GM23338 (cell line): ENCODE measurements around the gene GDPD2. TPM values are rescaled to one million over a fixed set of nuclear protein-coding genes. Genes with fewer than 3 reads are reported as not detected.

Experiments
- ATAC-seq: fragments of 200-7000 bp; cut with Tn5 transposase; 3 replicates; pipeline ENCODE4 v1.9.1; 2020
- DNase-seq: peaks from one replicate; pipeline ENCODE4 v3.0.0-alpha.2; 2015; ENCODE audit warnings: low spot score
- H2AFZ ChIP-seq: fragments of 200-600 bp; sonication (generic); 2 replicates; pipeline ENCODE4 v1.8.0; 2016; ENCODE audit warnings: antibody characterized with exemption, mild to moderate bottlenecking, moderate library complexity
- H3F3A ChIP-seq: fragments of 200-600 bp; sonication (generic); replicated peaks from 2 replicates; pipeline ENCODE4 v1.8.0; 2017; ENCODE audit warnings: antibody characterized with exemption, mixed run types, low read depth
- H3K27ac ChIP-seq: fragments of 200-600 bp; sonication (generic); 2 replicates; pipeline ENCODE4 v1.6.1; 2016; ENCODE audit warnings: low read depth
- H3K27me3 ChIP-seq: fragments of 200-600 bp; sonication (generic); 2 replicates; pipeline ENCODE4 v1.8.0; 2016; ENCODE audit warnings: mild to moderate bottlenecking, mixed run types, moderate library complexity; ENCODE audit not compliant: insufficient read depth
- H3K36me3 ChIP-seq: fragments of 200-600 bp; sonication (generic); 2 replicates; pipeline ENCODE4 v1.8.0; 2016; ENCODE audit warnings: mild to moderate bottlenecking; ENCODE audit not compliant: insufficient read depth
- H3K4me1 ChIP-seq: fragments of 200-600 bp; sonication (generic); 2 replicates; pipeline ENCODE4 v1.8.0; 2016; ENCODE audit warnings: mild to moderate bottlenecking, moderate library complexity; ENCODE audit not compliant: insufficient read depth
- H3K4me2 ChIP-seq: fragments of 200-600 bp; sonication (generic); 2 replicates; pipeline ENCODE4 v1.7.1; 2017; ENCODE audit warnings: mixed run types
- H3K4me3 ChIP-seq: fragments of 200-600 bp; sonication (generic); 2 replicates; pipeline ENCODE4 v1.6.1; 2016; ENCODE audit warnings: mixed run types
- H3K79me2 ChIP-seq: fragments of 200-600 bp; sonication (generic); replicated peaks from 2 replicates; pipeline ENCODE4 v1.8.0; 2017; ENCODE audit warnings: mild to moderate bottlenecking; ENCODE audit not compliant: insufficient read depth
- H3K9me2 ChIP-seq: fragments of 200-600 bp; sonication (generic); 2 replicates; pipeline ENCODE4 v1.8.0; 2017; ENCODE audit not compliant: insufficient read depth
- H4K20me1 ChIP-seq: fragments of 200-600 bp; sonication (generic); replicated peaks from 2 replicates; pipeline ENCODE4 v1.8.0; 2017; ENCODE audit warnings: mild to moderate bottlenecking; ENCODE audit not compliant: insufficient read depth
- H3K27ac Mint-ChIP-seq: 2 replicates; pipeline ENCODE4 v1.8.0; 2020; ENCODE audit warnings: inconsistent platforms, mild to moderate bottlenecking, moderate library complexity, mixed read lengths
- H3K27me3 Mint-ChIP-seq: 3 replicates; pipeline ENCODE4 v1.8.0; 2022; ENCODE audit warnings: low read depth, mild to moderate bottlenecking, moderate library complexity, mixed read lengths, inconsistent platforms; ENCODE audit not compliant: insufficient read depth, poor library complexity
- H3K36me3 Mint-ChIP-seq: 3 replicates; pipeline ENCODE4 v1.8.0; 2021; ENCODE audit warnings: low read depth, mild to moderate bottlenecking, inconsistent platforms, moderate library complexity, mixed read lengths
- H3K4me1 Mint-ChIP-seq: 3 replicates; pipeline ENCODE4 v1.8.0; 2020; ENCODE audit warnings: mild to moderate bottlenecking, inconsistent platforms, mixed read lengths
- H3K4me3 Mint-ChIP-seq: 3 replicates; pipeline ENCODE4 v1.8.0; 2021; ENCODE audit warnings: moderate library complexity, mild to moderate bottlenecking, inconsistent platforms, mixed read lengths
- H3K9me3 Mint-ChIP-seq: 3 replicates; pipeline ENCODE4 v1.8.0; 2020; ENCODE audit warnings: moderate library complexity, mild to moderate bottlenecking, inconsistent platforms, mixed read lengths
- CTCF ChIP-seq, 2 experiments: fragments of 200-600 bp in 1 of 2; sonication (generic) in 1 of 2; conservative IDR thresholded peaks; 2 replicates each; pipeline versions ENCODE4 v1.5.1 to v1.6.1; 2016 to 2017; ENCODE audit warnings: antibody characterized with exemption in 2 of 2, low read depth in 2 of 2, mild to moderate bottlenecking in 2 of 2, moderate library complexity in 1 of 2
- EZH2 ChIP-seq: fragments of 200-600 bp; sonication (generic); IDR thresholded peaks from one replicate; pipeline ENCODE4 v1.8.0; 2017; ENCODE audit warnings: antibody characterized with exemption, mild to moderate bottlenecking, low read depth; ENCODE audit not compliant: unreplicated experiment
- EZH2phosphoT487 ChIP-seq: fragments of 200-600 bp; sonication (generic); IDR thresholded peaks from one replicate; pipeline ENCODE4 v1.8.1; 2018; ENCODE audit warnings: antibody characterized with exemption; ENCODE audit not compliant: unreplicated experiment
- JUNB ChIP-seq: IDR thresholded peaks from one replicate; pipeline ENCODE4 v1.6.1; 2016; ENCODE audit warnings: antibody characterized with exemption; ENCODE audit not compliant: unreplicated experiment
- NANOG ChIP-seq: IDR thresholded peaks from 2 replicates; pipeline ENCODE4 v1.6.1; 2016; ENCODE audit warnings: antibody characterized with exemption, borderline replicate concordance
- STAT1 ChIP-seq: IDR thresholded peaks from one replicate; pipeline ENCODE4 v1.6.1; 2016; ENCODE audit warnings: antibody characterized with exemption; ENCODE audit not compliant: unreplicated experiment
- ZNF114 ChIP-seq: fragments of 250-450 bp; sonication (Bioruptor Pico); IDR thresholded peaks from 2 replicates; pipeline ENCODE4 v1.5.0; 2020; ENCODE audit warnings: mild to moderate bottlenecking, moderate library complexity
- ZNF331 ChIP-seq: fragments of 250-450 bp; sonication (Bioruptor Pico); IDR thresholded peaks from 2 replicates; pipeline ENCODE4 v1.5.0; 2020; ENCODE audit warnings: low read depth, mild to moderate bottlenecking, moderate library complexity
- ZNF462 ChIP-seq: fragments of 250-450 bp; sonication (Bioruptor Pico); IDR thresholded peaks from 2 replicates; pipeline ENCODE4 v1.5.0; 2020; ENCODE audit warnings: mild to moderate bottlenecking, moderate library complexity
- polyA plus RNA-seq: library from polyadenylated mRNA; unstranded; fragments of >200 nt; fragmentation: Nextera tagmentation; extraction: Ambion mirVana; gene quantifications from 2 replicates; pipeline ENCODE4 v1.2.1, GENCODE V29; 2016
- total RNA-seq: library from RNA; depleted of rRNA; stranded (reverse); fragments of >200 nt; shearing (Covaris generic); gene quantifications from 2 replicates; pipeline ENCODE4 v1.2.3, GENCODE V29; 2014
- TF ChIP-seq, protein P1 (sequence below): IDR thresholded peaks from 2 replicates; pipeline ENCODE4 v1.6.1; 2016; ENCODE audit warnings: antibody characterized with exemption
- TF ChIP-seq, protein P2 (sequence below): IDR thresholded peaks from one replicate; pipeline ENCODE4 v1.6.1; 2018; ENCODE audit warnings: antibody characterized with exemption; ENCODE audit not compliant: unreplicated experiment

The GDPD2 gene
- total and polyA plus RNA-seq, 2 experiments from 2014 or later, result 5.2 to 11.3 TPM

GRCh38 chrX:70437011-70437410 is 13.9 kb downstream of the GDPD2 start (continued):
- no peak for TF ChIP-seq ZNF114 (CRISPR knock-in tag)
- TF ChIP-seq, protein P1, sequence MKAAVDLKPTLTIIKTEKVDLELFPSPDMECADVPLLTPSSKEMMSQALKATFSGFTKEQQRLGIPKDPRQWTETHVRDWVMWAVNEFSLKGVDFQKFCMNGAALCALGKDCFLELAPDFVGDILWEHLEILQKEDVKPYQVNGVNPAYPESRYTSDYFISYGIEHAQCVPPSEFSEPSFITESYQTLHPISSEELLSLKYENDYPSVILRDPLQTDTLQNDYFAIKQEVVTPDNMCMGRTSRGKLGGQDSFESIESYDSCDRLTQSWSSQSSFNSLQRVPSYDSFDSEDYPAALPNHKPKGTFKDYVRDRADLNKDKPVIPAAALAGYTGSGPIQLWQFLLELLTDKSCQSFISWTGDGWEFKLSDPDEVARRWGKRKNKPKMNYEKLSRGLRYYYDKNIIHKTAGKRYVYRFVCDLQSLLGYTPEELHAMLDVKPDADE, result no peak
- TF ChIP-seq STAT1, result no peak
- no peak for TF ChIP-seq EZH2phosphoT487
- TF ChIP-seq EZH2, result no peak
- TF ChIP-seq, protein P2, sequence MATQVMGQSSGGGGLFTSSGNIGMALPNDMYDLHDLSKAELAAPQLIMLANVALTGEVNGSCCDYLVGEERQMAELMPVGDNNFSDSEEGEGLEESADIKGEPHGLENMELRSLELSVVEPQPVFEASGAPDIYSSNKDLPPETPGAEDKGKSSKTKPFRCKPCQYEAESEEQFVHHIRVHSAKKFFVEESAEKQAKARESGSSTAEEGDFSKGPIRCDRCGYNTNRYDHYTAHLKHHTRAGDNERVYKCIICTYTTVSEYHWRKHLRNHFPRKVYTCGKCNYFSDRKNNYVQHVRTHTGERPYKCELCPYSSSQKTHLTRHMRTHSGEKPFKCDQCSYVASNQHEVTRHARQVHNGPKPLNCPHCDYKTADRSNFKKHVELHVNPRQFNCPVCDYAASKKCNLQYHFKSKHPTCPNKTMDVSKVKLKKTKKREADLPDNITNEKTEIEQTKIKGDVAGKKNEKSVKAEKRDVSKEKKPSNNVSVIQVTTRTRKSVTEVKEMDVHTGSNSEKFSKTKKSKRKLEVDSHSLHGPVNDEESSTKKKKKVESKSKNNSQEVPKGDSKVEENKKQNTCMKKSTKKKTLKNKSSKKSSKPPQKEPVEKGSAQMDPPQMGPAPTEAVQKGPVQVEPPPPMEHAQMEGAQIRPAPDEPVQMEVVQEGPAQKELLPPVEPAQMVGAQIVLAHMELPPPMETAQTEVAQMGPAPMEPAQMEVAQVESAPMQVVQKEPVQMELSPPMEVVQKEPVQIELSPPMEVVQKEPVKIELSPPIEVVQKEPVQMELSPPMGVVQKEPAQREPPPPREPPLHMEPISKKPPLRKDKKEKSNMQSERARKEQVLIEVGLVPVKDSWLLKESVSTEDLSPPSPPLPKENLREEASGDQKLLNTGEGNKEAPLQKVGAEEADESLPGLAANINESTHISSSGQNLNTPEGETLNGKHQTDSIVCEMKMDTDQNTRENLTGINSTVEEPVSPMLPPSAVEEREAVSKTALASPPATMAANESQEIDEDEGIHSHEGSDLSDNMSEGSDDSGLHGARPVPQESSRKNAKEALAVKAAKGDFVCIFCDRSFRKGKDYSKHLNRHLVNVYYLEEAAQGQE, result no peak
- no peak for TF ChIP-seq JUNB
- TF ChIP-seq NANOG, result no peak
- no peak for TF ChIP-seq CTCF (conservative IDR thresholded peaks at IDR 0.05; ENCODE audit: low read depth in 2 of 2)
- no peak for TF ChIP-seq ZNF331 (CRISPR knock-in tag)

DNA sequence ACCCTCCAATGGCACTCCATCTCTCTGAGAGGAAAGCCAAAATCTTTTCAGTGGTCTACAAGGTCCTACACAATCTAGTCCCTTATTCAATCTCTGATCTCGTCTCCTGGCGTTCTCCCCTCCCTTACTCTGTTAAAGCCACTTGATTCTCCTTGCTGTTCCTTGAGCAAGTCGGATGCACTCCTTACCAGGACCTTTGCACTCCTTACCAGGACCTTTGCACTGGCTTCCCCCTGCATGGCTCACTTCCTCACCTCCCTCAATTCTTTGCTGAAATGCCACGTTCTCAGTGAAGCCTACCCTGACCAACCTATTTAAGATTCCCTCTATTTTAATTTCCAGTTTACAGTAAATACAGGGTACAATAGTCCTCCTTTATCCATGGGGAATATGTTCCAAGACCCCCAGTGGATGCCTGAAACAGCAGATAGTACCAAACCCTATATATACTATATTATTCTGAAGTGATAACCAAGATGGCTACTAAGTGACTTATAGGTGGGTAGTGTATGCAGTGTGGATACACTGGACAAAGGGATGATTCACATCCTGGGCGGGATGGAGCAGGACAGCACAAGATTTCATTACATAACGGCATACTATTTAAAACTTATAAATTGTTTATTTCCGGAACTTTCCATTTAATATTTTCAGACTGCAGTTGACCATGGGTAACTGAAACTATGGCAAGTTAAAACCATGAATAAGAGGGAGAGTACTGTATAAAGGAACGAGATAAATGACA is 15.0 kb downstream of the GDPD2 start:
- Mint-ChIP-seq H3K27ac (no peak overlapping the region), H3K4me3 (no peak overlapping the region; the same call in 2 of the 3 replicates), H3K4me1 (peaks cover 19% of the 10 kb centered on the region), H3K36me3 (no peaks in the 10 kb centered on the region), H3K27me3 (peaks cover 5% of the 10 kb centered on the region), H3K9me3 (no peaks in the 10 kb centered on the region)
- H3K9me2 ChIP-seq, result no peaks in the 10 kb centered on the region
- no peaks in the 10 kb centered on the region for H3F3A ChIP-seq
- no peak overlapping the region for H3K4me2 ChIP-seq
- ATAC-seq (no peak), DNase-seq (no peak)
- no peaks in the 10 kb centered on the region for H3K27me3 ChIP-seq
- no peaks in the 10 kb centered on the region for H3K36me3 ChIP-seq
- no peaks in the 10 kb centered on the region for H3K79me2 ChIP-seq
- no peak overlapping the region for H2AFZ ChIP-seq
- no peaks in the 10 kb centered on the region for H4K20me1 ChIP-seq
- H3K4me3 ChIP-seq, result no peak overlapping the region
- no peak overlapping the region for H3K27ac ChIP-seq
- H3K4me1 ChIP-seq, result no peaks in the 10 kb centered on the region; the same call in 1 of the 2 replicates
- no peak for TF ChIP-seq ZNF462 (CRISPR knock-in tag)
- TF ChIP-seq EZH2, result no peak
